ENCODE measurements around the gene TMEM235. TPM values are rescaled to one million over a fixed set of nuclear protein-coding genes. Genes with fewer than 3 reads are reported as not detected.

Gene TMEM235
- total and polyA plus RNA-seq, 9 of the 15 experiments (the other 6 are each of a cell fraction or from before 2014, with no cell fraction given): not detected

- peak; percentile 74 for TF ChIP-seq ZNF175 (CRISPR knock-in tag; IDR thresholded peaks at IDR 0.05; ENCODE audit: low read depth)
- TF ChIP-seq HNRNPL (IDR thresholded peaks at IDR 0.05; ENCODE audit: low read depth, low read length): no peak
- peak; percentile 63 for TF ChIP-seq CHD1 (IDR thresholded peaks at IDR 0.05; ENCODE audit: low read length)
- no peak for TF ChIP-seq ATF1 (CRISPR knock-in tag; IDR thresholded peaks at IDR 0.05)
- TF ChIP-seq ATF1 (tag; IDR thresholded peaks at IDR 0.05): peak; percentile 58; the same call in 1 of the 2 replicates
- peak; percentile 92 for TF ChIP-seq L3MBTL2 (IDR thresholded peaks at IDR 0.05)
- peak; percentile 81 for TF ChIP-seq SPI1 (IDR thresholded peaks at IDR 0.05; ENCODE audit: borderline replicate concordance, low read depth, low read length)
- peak; percentile 14 for TF ChIP-seq DACH1 (IDR thresholded peaks at IDR 0.05; ENCODE audit: partially characterized antibody)
- TF ChIP-seq RBBP5 (IDR thresholded peaks at IDR 0.05; ENCODE audit: borderline replicate concordance, insufficient read depth, low read length, poor library complexity, severe bottlenecking): peak; percentile 70
- TF ChIP-seq CBFA2T3 (IDR thresholded peaks at IDR 0.05): peak; percentile 60; the same call in 1 of the 2 replicates
- peak; percentile 44 for TF ChIP-seq PHF20 (IDR thresholded peaks at IDR 0.05; ENCODE audit: partially characterized antibody)
- peak; percentile 42; the same call in 1 of the 2 replicates for TF ChIP-seq NBN (IDR thresholded peaks at IDR 0.05; ENCODE audit: low read depth)
- TF ChIP-seq BRCA1 (IDR thresholded peaks at IDR 0.05): no peak
- no peak for TF ChIP-seq BRCA1 (CRISPR knock-in tag; IDR thresholded peaks at IDR 0.05)
- TF ChIP-seq BRD9 (IDR thresholded peaks at IDR 0.05; ENCODE audit: low read depth, partially characterized antibody): peak; percentile 33
- peak; percentile 43 for TF ChIP-seq NUFIP1 (IDR thresholded peaks at IDR 0.05; ENCODE audit: partially characterized antibody)
- TF ChIP-seq POLR2B (IDR thresholded peaks at IDR 0.05; ENCODE audit: low read depth, partially characterized antibody): peak; percentile 67
- no peak for TF ChIP-seq SREBF2 (CRISPR knock-in tag; IDR thresholded peaks at IDR 0.05)
- TF ChIP-seq RREB1 (CRISPR knock-in tag; IDR thresholded peaks at IDR 0.05): 0 out of 2 replicates have a peak, but pooled peaks have one; percentile 18
- TF ChIP-seq, protein P1, sequence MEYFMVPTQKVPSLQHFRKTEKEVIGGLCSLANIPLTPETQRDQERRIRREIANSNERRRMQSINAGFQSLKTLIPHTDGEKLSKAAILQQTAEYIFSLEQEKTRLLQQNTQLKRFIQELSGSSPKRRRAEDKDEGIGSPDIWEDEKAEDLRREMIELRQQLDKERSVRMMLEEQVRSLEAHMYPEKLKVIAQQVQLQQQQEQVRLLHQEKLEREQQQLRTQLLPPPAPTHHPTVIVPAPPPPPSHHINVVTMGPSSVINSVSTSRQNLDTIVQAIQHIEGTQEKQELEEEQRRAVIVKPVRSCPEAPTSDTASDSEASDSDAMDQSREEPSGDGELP (CRISPR knock-in tag; IDR thresholded peaks at IDR 0.05; ENCODE audit: borderline replicate concordance): peak; percentile 93
- TF ChIP-seq, protein P2, sequence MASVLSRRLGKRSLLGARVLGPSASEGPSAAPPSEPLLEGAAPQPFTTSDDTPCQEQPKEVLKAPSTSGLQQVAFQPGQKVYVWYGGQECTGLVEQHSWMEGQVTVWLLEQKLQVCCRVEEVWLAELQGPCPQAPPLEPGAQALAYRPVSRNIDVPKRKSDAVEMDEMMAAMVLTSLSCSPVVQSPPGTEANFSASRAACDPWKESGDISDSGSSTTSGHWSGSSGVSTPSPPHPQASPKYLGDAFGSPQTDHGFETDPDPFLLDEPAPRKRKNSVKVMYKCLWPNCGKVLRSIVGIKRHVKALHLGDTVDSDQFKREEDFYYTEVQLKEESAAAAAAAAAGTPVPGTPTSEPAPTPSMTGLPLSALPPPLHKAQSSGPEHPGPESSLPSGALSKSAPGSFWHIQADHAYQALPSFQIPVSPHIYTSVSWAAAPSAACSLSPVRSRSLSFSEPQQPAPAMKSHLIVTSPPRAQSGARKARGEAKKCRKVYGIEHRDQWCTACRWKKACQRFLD (CRISPR knock-in tag; IDR thresholded peaks at IDR 0.05): peak; percentile 93
- TF ChIP-seq POLR2G (IDR thresholded peaks at IDR 0.05; ENCODE audit: low read depth, low read length): peak; percentile 90
These were observed 31.8 kb downstream of the TMEM235 start (continued) for GRCh38 chr17:78263063-78263735.
